Ishikawa (cell line): ENCODE measurements around the gene ZNF492.

Experiments used
- EP300 ChIP-seq: IDR thresholded peaks from 2 replicates; pipeline ENCODE4 v1.6.1; 2012; ENCODE audit warnings: borderline replicate concordance
- RAD21 ChIP-seq: IDR thresholded peaks from 2 replicates; pipeline ENCODE4 v1.6.1; 2012; ENCODE audit warnings: low read depth
- TEAD4 ChIP-seq: IDR thresholded peaks from 2 replicates; pipeline ENCODE4 v1.6.1; 2012
- TF ChIP-seq, protein P1 (sequence below): IDR thresholded peaks from 2 replicates; pipeline ENCODE4 v1.6.1; 2012

DNA sequence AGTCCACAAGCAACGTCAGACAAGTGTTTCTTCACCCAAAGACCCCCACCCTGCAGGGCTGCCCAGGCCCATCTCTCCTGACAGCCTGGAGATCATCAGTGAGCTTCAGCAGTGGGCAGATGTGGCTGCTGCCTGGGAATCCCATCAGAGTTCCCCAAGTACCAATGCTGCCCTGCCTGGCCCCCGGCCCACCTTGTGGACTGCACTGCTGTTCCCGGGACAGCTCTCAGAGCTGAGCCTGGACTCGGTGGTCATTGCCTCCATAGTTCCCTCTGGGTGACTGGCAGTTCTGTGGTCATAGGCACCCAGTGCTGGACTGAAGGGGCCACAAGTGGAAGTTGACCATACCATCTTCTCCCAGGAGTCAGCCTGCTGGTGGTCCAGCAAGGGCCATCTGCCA, 24.5 kb upstream of the ZNF492 start:
- TF ChIP-seq RAD21, result no peak
- TF ChIP-seq EP300, result no peak
- TF ChIP-seq, protein P1, sequence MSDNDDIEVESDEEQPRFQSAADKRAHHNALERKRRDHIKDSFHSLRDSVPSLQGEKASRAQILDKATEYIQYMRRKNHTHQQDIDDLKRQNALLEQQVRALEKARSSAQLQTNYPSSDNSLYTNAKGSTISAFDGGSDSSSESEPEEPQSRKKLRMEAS, result no peak
- TF ChIP-seq TEAD4, result no peak
